Lower leg skin (tissue), 4 donors: Measurements from ENCODE around the gene ZNF853. TPM values are rescaled to one million over a fixed set of nuclear protein-coding genes. Genes with fewer than 3 reads are reported as not detected.

Experiments
- DNase-seq, 2 donors: peaks; one replicate each; pipeline ENCODE4 v3.0.0-alpha.2; 2019; ENCODE audit warnings: low spot score in 2 of 2
- H3K4me3 ChIP-seq: fragments of 200-600 bp; sonication (generic); 2 replicates; pipeline ENCODE4 v1.5.1; 2017; ENCODE audit warnings: mild to moderate bottlenecking, low read depth; ENCODE audit not compliant: poor library complexity, severe bottlenecking
- CTCF ChIP-seq, 3 donors: fragments of 450-650 bp; IDR thresholded peaks; one replicate each; pipeline ENCODE4 v1.5.1; 2016; ENCODE audit warnings: antibody characterized with exemption in 3 of 3, mild to moderate bottlenecking in 3 of 3, moderate library complexity in 2 of 3
- POLR2A ChIP-seq, 2 donors: fragments of 450-650 bp; IDR thresholded peaks; one replicate each; pipeline ENCODE4 v1.6.1; 2016 to 2017; ENCODE audit warnings: antibody characterized with exemption in 2 of 2, mild to moderate bottlenecking in 1 of 2, moderate library complexity in 1 of 2
- WGBS, 2 donors: methylation state at CpG; one replicate each; pipeline ENCODE4 v1.1.5; 2018; 5-methylcytosine and 5-hydroxymethylcytosine counted together
- intact Hi-C: fragments of 100-400 bp; cut with DNase I; formaldehyde crosslinking; loops from one replicate; pipeline ENCODE4 v1.15.0; 2023; ENCODE audit warnings: low total_unique reads
- total RNA-seq, 4 donors: library from RNA; depleted of rRNA; stranded (reverse); fragments of >200 nt; gene quantifications; one replicate each; pipeline ENCODE4 v1.1.0, GENCODE V29; 2016

ZNF853 gene
- total RNA-seq, 4 donors from 2014 or later, result 4.6 to 7.7 (median 5.9) TPM

- 85 to 90% methylated on average over 10 of the region's 10 CpGs for WGBS, 2 donors
- H3K4me3 ChIP-seq, result no peak overlapping the region
- intact Hi-C loops, result no loop called here
- TF ChIP-seq POLR2A (IDR thresholded peaks at IDR 0.05), result no peak
- TF ChIP-seq CTCF (IDR thresholded peaks at IDR 0.05), result no peak
- DNase-seq, result no peak
Observed at GRCh38 chr7:6604458-6604857, 11.0 kb upstream of the ZNF853 start.

- TF ChIP-seq POLR2A (IDR thresholded peaks at IDR 0.05) (no peak), CTCF (IDR thresholded peaks at IDR 0.05) (no peak)
- WGBS, 2 donors, result 89 to 91% methylated on average over 23 to 36 of the region's 36 CpGs
- no peak overlapping the region for H3K4me3 ChIP-seq
- intact Hi-C loops, result no loop called here
- DNase-seq, result no peak
Observed at GRCh38 chr7:6606866-6607583, 8.4 kb upstream of the ZNF853 start.

- DNase-seq, result no peak
- TF ChIP-seq CTCF (IDR thresholded peaks at IDR 0.05) (no peak), POLR2A (IDR thresholded peaks at IDR 0.05) (no peak)
- 91 to 92% methylated on average over 28 to 38 of the region's 38 CpGs for WGBS, 2 donors
- intact Hi-C loops, result no loop called here
- H3K4me3 ChIP-seq, result no peak overlapping the region
Observed at GRCh38 chr7:6607651-6608051, 7.8 kb upstream of the ZNF853 start.

GRCh38 chr7:6608081-6608480 is 7.3 kb upstream of the ZNF853 start:
- no peak for TF ChIP-seq CTCF (IDR thresholded peaks at IDR 0.05)
- no peak for TF ChIP-seq POLR2A (IDR thresholded peaks at IDR 0.05)
- 89 to 93% methylated on average over 27 of the region's 27 CpGs for WGBS, 2 donors
- no peak overlapping the region for H3K4me3 ChIP-seq
- intact Hi-C loops, result no loop called here
- no peak for DNase-seq

GRCh38 chr7:6608794-6609193 is 6.6 kb upstream of the ZNF853 start:
- TF ChIP-seq CTCF (IDR thresholded peaks at IDR 0.05) (no peak), POLR2A (IDR thresholded peaks at IDR 0.05) (no peak)
- intact Hi-C loops, result no loop called here
- no peak for DNase-seq
- H3K4me3 ChIP-seq, result no peak overlapping the region
- WGBS, 2 donors, result 94 to 98% methylated on average over 12 of the region's 12 CpGs

- intact Hi-C loops, result no loop called here
- WGBS, 2 donors, result 72 to 73% methylated on average over 7 of the region's 7 CpGs
- no peak for TF ChIP-seq POLR2A (IDR thresholded peaks at IDR 0.05)
- no peak for TF ChIP-seq CTCF (IDR thresholded peaks at IDR 0.05)
- H3K4me3 ChIP-seq, result no peak overlapping the region
- DNase-seq, result no peak
Observed at GRCh38 chr7:6612819-6613218, 2.6 kb upstream of the ZNF853 start.
